ENCODE results near the gene RSPO4.

- TF ChIP-seq POLR2A (IDR thresholded peaks at IDR 0.05): no peak
- TF ChIP-seq, protein P1, sequence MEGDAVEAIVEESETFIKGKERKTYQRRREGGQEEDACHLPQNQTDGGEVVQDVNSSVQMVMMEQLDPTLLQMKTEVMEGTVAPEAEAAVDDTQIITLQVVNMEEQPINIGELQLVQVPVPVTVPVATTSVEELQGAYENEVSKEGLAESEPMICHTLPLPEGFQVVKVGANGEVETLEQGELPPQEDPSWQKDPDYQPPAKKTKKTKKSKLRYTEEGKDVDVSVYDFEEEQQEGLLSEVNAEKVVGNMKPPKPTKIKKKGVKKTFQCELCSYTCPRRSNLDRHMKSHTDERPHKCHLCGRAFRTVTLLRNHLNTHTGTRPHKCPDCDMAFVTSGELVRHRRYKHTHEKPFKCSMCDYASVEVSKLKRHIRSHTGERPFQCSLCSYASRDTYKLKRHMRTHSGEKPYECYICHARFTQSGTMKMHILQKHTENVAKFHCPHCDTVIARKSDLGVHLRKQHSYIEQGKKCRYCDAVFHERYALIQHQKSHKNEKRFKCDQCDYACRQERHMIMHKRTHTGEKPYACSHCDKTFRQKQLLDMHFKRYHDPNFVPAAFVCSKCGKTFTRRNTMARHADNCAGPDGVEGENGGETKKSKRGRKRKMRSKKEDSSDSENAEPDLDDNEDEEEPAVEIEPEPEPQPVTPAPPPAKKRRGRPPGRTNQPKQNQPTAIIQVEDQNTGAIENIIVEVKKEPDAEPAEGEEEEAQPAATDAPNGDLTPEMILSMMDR (IDR thresholded peaks at IDR 0.05): no peak
- no peak for TF ChIP-seq POLR2AphosphoS5 (IDR thresholded peaks at IDR 0.05)
- no peak for TF ChIP-seq EP300 (IDR thresholded peaks at IDR 0.05)
Observed at GRCh38 chr20:913306-913849, 88.7 kb downstream of the RSPO4 start.

Measured in gastroesophageal sphincter (tissue), 3 donors.